Bronchial epithelial cell (primary cell): ENCODE results near the gene PRDM2. TPM values are rescaled to one million over a fixed set of nuclear protein-coding genes. Genes with fewer than 3 reads are reported as not detected.

Experiments
- DNase-seq: peaks from one replicate; pipeline ENCODE4 v3.0.0-alpha.2; 2010; ENCODE audit warnings: low read depth
- FAIRE-seq: peaks from 2 replicates; lab custom pipeline; 2011; peaks lifted over from hg19 to GRCh38; lab: Jason Lieb, UNC
- H3K27me3 ChIP-seq: 2 replicates; pipeline ENCODE4 v1.5.1; 2011; ENCODE audit warnings: low read length; ENCODE audit not compliant: control insufficient read depth, insufficient read depth
- H3K36me3 ChIP-seq: 2 replicates; pipeline ENCODE4 v1.5.1; 2011; ENCODE audit warnings: low read length; ENCODE audit not compliant: control insufficient read depth, insufficient read depth
- H3K4me3 ChIP-seq: 2 replicates; pipeline ENCODE4 v1.5.1; 2011; ENCODE audit warnings: mild to moderate bottlenecking, low read depth, low read length, control low read depth
- total RNA-seq: library from RNA; depleted of rRNA; stranded (reverse); fragments of >200 nt; gene quantifications from 2 replicates; pipeline ENCODE4 v1.2.1, GENCODE V29; 2014
- TF ChIP-seq, protein P1 (sequence below): IDR thresholded peaks from 2 replicates; pipeline ENCODE4 v1.5.1; 2011; ENCODE audit warnings: mild to moderate bottlenecking, moderate library complexity, low read length, control low read depth, inconsistent platforms; ENCODE audit not compliant: insufficient read depth, severe bottlenecking

PRDM2 gene
- total RNA-seq, 1 donor from 2014 or later: 7.1 TPM

DNA sequence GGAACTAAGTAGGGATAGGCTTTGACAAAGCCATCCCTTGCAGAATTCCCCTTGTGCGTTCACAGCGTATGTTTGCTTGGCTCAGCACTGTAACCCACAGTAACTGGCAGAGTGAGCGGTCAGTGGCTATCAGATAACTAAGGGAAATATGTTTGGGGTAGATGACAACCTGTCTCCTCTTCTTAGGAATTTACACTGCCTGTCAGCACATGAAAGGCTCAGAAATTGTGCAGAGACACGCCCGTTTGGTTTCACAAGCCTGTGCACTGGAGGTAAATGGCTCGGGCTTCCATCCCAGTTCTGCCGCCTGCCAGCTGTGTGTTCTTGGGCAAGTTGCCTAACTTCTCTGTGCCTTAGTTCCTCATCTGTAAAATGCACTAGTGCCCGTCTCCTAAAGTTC, 101.2 kb downstream of the PRDM2 start:
- no peak overlapping the region for H3K4me3 ChIP-seq
- DNase-seq (peak; percentile 96), FAIRE-seq (peak; percentile 66)
- TF ChIP-seq, protein P1, sequence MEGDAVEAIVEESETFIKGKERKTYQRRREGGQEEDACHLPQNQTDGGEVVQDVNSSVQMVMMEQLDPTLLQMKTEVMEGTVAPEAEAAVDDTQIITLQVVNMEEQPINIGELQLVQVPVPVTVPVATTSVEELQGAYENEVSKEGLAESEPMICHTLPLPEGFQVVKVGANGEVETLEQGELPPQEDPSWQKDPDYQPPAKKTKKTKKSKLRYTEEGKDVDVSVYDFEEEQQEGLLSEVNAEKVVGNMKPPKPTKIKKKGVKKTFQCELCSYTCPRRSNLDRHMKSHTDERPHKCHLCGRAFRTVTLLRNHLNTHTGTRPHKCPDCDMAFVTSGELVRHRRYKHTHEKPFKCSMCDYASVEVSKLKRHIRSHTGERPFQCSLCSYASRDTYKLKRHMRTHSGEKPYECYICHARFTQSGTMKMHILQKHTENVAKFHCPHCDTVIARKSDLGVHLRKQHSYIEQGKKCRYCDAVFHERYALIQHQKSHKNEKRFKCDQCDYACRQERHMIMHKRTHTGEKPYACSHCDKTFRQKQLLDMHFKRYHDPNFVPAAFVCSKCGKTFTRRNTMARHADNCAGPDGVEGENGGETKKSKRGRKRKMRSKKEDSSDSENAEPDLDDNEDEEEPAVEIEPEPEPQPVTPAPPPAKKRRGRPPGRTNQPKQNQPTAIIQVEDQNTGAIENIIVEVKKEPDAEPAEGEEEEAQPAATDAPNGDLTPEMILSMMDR: no peak
- no peaks in the 10 kb centered on the region for H3K36me3 ChIP-seq
- no peaks in the 10 kb centered on the region for H3K27me3 ChIP-seq

GRCh38 chr1:13801655-13802486, 101.9 kb downstream of the PRDM2 start:
- TF ChIP-seq, protein P1: peak; percentile 32
- DNase-seq (no peak), FAIRE-seq (no peak)

GRCh38 chr1:13802782-13803545, 103.0 kb downstream of the PRDM2 start:
- no peak overlapping the region for H3K4me3 ChIP-seq
- H3K27me3 ChIP-seq: no peaks in the 10 kb centered on the region
- FAIRE-seq (no peak), DNase-seq (no peak)
- no peaks in the 10 kb centered on the region for H3K36me3 ChIP-seq
- TF ChIP-seq, protein P1: no peak

More at GRCh38 chr1:13801655-13802486, 101.9 kb downstream of the PRDM2 start:
- no peaks in the 10 kb centered on the region for H3K27me3 ChIP-seq
- H3K4me3 ChIP-seq: no peak overlapping the region
- no peaks in the 10 kb centered on the region for H3K36me3 ChIP-seq

- no peak for DNase-seq
- TF ChIP-seq, protein P1: no peak
- Histone ChIP-seq H3K27me3 (no peaks in the 10 kb centered on the region), H3K4me3 (no peak overlapping the region), H3K36me3 (no peaks in the 10 kb centered on the region)
- FAIRE-seq: no peak
Measured at GRCh38 chr1:13803546-13804239, 103.7 kb downstream of the PRDM2 start.

- Histone ChIP-seq H3K4me3 (no peak overlapping the region), H3K27me3 (no peaks in the 10 kb centered on the region), H3K36me3 (no peaks in the 10 kb centered on the region)
- TF ChIP-seq, protein P1: no peak
- DNase-seq: no peak
- no peak for FAIRE-seq
Measured at GRCh38 chr1:13804240-13804633, 104.2 kb downstream of the PRDM2 start.
